ENCODE results near the gene BRD4.

- TF ChIP-seq CTCF (IDR thresholded peaks at IDR 0.05) (no peak), POLR2A (IDR thresholded peaks at IDR 0.05) (no peak)
Observed at GRCh38 chr19:15244106-15244803, 88.1 kb downstream of the BRD4 start.

Data from tibial nerve (tissue), 3 donors.